ENCODE results near the gene NOC4L.
A peak's percentile ranks its signal among the peaks of the same experiment; 100 is the strongest.

The NOC4L gene

DNA sequence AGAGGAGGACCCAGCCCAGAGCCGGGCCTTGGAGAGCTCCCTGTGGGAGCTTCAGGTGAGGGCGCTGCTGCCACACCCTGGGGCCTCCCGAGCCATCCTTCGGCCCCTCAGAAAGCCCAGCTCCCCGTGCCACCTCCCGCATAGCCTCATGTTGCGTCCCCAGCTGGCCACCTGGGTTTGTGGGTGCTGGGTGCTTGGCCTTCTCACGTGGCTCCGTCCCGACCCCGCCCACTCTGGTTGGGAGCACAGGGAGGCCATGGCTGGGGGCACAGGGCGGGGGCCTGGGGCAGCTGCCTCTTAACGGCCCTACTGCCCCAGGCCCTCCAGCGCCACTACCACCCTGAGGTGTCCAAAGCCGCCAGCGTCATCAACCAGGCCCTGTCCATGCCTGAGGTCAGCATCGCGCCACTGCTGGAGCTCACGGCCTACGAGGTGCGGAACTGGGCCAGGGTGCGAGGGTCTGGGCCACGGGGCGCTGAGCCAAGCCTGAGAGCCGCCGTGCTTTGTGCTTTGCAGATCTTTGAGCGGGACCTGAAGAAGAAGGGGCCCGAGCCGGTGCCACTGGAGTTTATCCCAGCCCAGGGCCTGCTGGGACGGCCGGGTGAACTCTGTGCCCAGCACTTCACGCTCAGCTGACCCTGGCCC, 7.6 kb downstream of the NOC4L start:
- Histone ChIP-seq H3K79me1 (ENCODE audit: low read length) (no peaks in the 10 kb centered on the region), H3K23ac (ENCODE audit: low read length) (no peak overlapping the region), H3K79me2 (ENCODE audit: control insufficient read depth, insufficient read depth, low read length, poor library complexity) (no peaks in the 10 kb centered on the region), H2BK120ac (ENCODE audit: insufficient read depth, low read length, poor library complexity) (no peak overlapping the region), H2AK5ac (ENCODE audit: low read length) (no peak overlapping the region), H2BK5ac (ENCODE audit: low read depth, low read length, poor library complexity) (no peak overlapping the region), H3K4ac (ENCODE audit: low read depth, low read length) (no peak overlapping the region), H3K27me3 (ENCODE audit: insufficient read depth, low read length) (no peaks in the 10 kb centered on the region), H3K9me3 (ENCODE audit: insufficient read depth, low read depth, low read length) (peaks cover 18% of the 10 kb centered on the region), H3K36me3 (ENCODE audit: control insufficient read depth in 1 of 2, insufficient read depth in 2 of 2, low read length in 2 of 2) (peaks cover 35 to 44% of the 10 kb centered on the region in 2 experiments), H3K4me2 (ENCODE audit: low read length) (no peak overlapping the region), H4K91ac (ENCODE audit: low read depth, low read length) (no peak overlapping the region), H4K12ac (ENCODE audit: low read depth, low read length) (no peak overlapping the region), H3K14ac (ENCODE audit: low read length) (no peak overlapping the region), H3K9ac (ENCODE audit: low read length) (no peak overlapping the region), H3K27ac (ENCODE audit: low read depth, low read length) (no peak overlapping the region), H3K4me1 (ENCODE audit: control insufficient read depth in 1 of 2, insufficient read depth in 2 of 2, low read length in 2 of 2) (no peaks in the 10 kb centered on the region), H3K4me3 (ENCODE audit: low read depth, low read length) (no peak overlapping the region), H4K8ac (ENCODE audit: low read depth, low read length) (no peak overlapping the region), H2AFZ (ENCODE audit: insufficient read depth, low read length, poor library complexity) (no peak overlapping the region), H3K18ac (ENCODE audit: low read length) (no peak overlapping the region), H2BK12ac (ENCODE audit: low read length) (no peak overlapping the region)
- WGBS (ENCODE audit: extremely low coverage, insufficient coverage, insufficient read length) = no CpG with 5 or more reads among the region's 32 CpGs
- DNase-seq = no peak

DNA sequence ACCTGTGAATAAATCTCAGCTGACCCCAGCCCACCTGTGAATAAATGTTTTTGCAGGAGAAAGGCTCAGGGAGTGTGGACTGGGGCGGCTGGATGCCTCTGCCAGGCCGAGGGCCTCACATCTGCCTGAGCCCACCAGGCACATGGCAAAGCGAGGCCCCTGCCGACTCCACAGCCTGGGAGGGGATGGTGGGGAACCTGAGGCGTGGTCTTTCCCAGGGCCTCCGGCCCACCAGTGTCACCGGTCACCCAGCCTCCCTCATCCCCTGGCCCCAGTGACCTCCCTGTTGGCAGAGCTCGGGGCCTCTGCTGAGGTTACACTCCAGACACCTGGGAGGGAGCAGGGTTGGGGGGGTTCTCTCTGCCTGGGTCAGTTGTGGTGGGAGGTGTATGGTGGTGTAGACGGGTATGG, 8.2 kb downstream of the NOC4L start:
- Histone ChIP-seq H2BK12ac (ENCODE audit: low read length) (no peak overlapping the region), H3K23ac (ENCODE audit: low read length) (no peak overlapping the region), H3K79me2 (ENCODE audit: control insufficient read depth, insufficient read depth, low read length, poor library complexity) (no peaks in the 10 kb centered on the region), H3K79me1 (ENCODE audit: low read length) (no peaks in the 10 kb centered on the region), H4K91ac (ENCODE audit: low read depth, low read length) (no peak overlapping the region), H3K4ac (ENCODE audit: low read depth, low read length) (no peak overlapping the region), H3K4me1 (ENCODE audit: control insufficient read depth in 1 of 2, insufficient read depth in 2 of 2, low read length in 2 of 2) (no peaks in the 10 kb centered on the region), H2AK5ac (ENCODE audit: low read length) (no peak overlapping the region), H3K36me3 (ENCODE audit: control insufficient read depth in 1 of 2, insufficient read depth in 2 of 2, low read length in 2 of 2) (peaks cover 32 to 47% of the 10 kb centered on the region in 2 experiments), H3K27ac (ENCODE audit: low read depth, low read length) (no peak overlapping the region), H2BK5ac (ENCODE audit: low read depth, low read length, poor library complexity) (no peak overlapping the region), H2AFZ (ENCODE audit: insufficient read depth, low read length, poor library complexity) (no peak overlapping the region), H3K14ac (ENCODE audit: low read length) (no peak overlapping the region), H3K18ac (ENCODE audit: low read length) (no peak overlapping the region), H4K8ac (ENCODE audit: low read depth, low read length) (no peak overlapping the region), H3K27me3 (ENCODE audit: insufficient read depth, low read length) (no peaks in the 10 kb centered on the region), H4K12ac (ENCODE audit: low read depth, low read length) (no peak overlapping the region), H3K4me2 (ENCODE audit: low read length) (no peak overlapping the region), H3K4me3 (ENCODE audit: low read depth, low read length) (no peak overlapping the region), H2BK120ac (ENCODE audit: insufficient read depth, low read length, poor library complexity) (no peak overlapping the region), H3K9ac (ENCODE audit: low read length) (no peak overlapping the region), H3K9me3 (ENCODE audit: insufficient read depth, low read depth, low read length) (peaks cover 22% of the 10 kb centered on the region)
- no peak for DNase-seq
- no CpG with 5 or more reads among the region's 9 CpGs for WGBS (ENCODE audit: extremely low coverage, insufficient coverage, insufficient read length)

DNA sequence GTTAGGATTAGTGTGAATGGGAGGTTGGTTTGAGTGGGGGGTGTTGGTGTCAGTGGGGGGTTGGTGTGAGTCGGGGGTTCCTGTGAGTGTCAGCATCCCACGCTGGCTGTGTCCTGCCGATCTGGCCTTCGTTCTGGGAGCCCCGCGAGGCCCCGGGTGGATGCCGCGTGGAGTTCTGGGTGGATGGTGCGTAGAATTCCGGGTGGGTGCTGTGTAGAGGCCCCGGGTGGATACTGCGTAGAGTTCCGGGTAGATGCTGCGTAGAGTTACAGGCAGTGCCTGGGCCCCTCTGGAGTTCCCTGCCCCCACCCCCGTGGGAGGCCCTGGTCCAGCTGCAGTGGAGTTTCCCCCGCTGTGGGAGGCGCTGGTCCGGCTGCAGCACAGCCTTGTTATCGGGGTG, 8.7 kb downstream of the NOC4L start:
- no peak overlapping the region for H3K23ac ChIP-seq (ENCODE audit: low read length)
- H4K8ac ChIP-seq (ENCODE audit: low read depth, low read length) = no peak overlapping the region
- H4K91ac ChIP-seq (ENCODE audit: low read depth, low read length) = no peak overlapping the region
- no peaks in the 10 kb centered on the region for H3K27me3 ChIP-seq (ENCODE audit: insufficient read depth, low read length)
- no peak overlapping the region for H4K12ac ChIP-seq (ENCODE audit: low read depth, low read length)
- peaks cover 27 to 48% of the 10 kb centered on the region in 2 experiments for H3K36me3 ChIP-seq (ENCODE audit: control insufficient read depth in 1 of 2, insufficient read depth in 2 of 2, low read length in 2 of 2)
- no peak overlapping the region for H3K4me3 ChIP-seq (ENCODE audit: low read depth, low read length)
- H2BK120ac ChIP-seq (ENCODE audit: insufficient read depth, low read length, poor library complexity) = no peak overlapping the region
- no peak overlapping the region for H3K14ac ChIP-seq (ENCODE audit: low read length)
- H2BK5ac ChIP-seq (ENCODE audit: low read depth, low read length, poor library complexity) = no peak overlapping the region
- no peak overlapping the region for H3K18ac ChIP-seq (ENCODE audit: low read length)
- H3K9me3 ChIP-seq (ENCODE audit: insufficient read depth, low read depth, low read length) = peaks cover 27% of the 10 kb centered on the region
- H2AK5ac ChIP-seq (ENCODE audit: low read length) = no peak overlapping the region
- H3K27ac ChIP-seq (ENCODE audit: low read depth, low read length) = no peak overlapping the region
- no peak overlapping the region for H2AFZ ChIP-seq (ENCODE audit: insufficient read depth, low read length, poor library complexity)
- H3K4me2 ChIP-seq (ENCODE audit: low read length) = no peak overlapping the region
- H3K79me2 ChIP-seq (ENCODE audit: control insufficient read depth, insufficient read depth, low read length, poor library complexity) = no peaks in the 10 kb centered on the region
- WGBS (ENCODE audit: extremely low coverage, insufficient coverage, insufficient read length) = 100% methylated on average over 1 of the region's 20 CpGs
- DNase-seq = no peak
- no peaks in the 10 kb centered on the region for H3K4me1 ChIP-seq (ENCODE audit: control insufficient read depth in 1 of 2, insufficient read depth in 2 of 2, low read length in 2 of 2)
- no peaks in the 10 kb centered on the region for H3K79me1 ChIP-seq (ENCODE audit: low read length)
- H2BK12ac ChIP-seq (ENCODE audit: low read length) = no peak overlapping the region
- no peak overlapping the region for H3K9ac ChIP-seq (ENCODE audit: low read length)
- no peak overlapping the region for H3K4ac ChIP-seq (ENCODE audit: low read depth, low read length)

DNA sequence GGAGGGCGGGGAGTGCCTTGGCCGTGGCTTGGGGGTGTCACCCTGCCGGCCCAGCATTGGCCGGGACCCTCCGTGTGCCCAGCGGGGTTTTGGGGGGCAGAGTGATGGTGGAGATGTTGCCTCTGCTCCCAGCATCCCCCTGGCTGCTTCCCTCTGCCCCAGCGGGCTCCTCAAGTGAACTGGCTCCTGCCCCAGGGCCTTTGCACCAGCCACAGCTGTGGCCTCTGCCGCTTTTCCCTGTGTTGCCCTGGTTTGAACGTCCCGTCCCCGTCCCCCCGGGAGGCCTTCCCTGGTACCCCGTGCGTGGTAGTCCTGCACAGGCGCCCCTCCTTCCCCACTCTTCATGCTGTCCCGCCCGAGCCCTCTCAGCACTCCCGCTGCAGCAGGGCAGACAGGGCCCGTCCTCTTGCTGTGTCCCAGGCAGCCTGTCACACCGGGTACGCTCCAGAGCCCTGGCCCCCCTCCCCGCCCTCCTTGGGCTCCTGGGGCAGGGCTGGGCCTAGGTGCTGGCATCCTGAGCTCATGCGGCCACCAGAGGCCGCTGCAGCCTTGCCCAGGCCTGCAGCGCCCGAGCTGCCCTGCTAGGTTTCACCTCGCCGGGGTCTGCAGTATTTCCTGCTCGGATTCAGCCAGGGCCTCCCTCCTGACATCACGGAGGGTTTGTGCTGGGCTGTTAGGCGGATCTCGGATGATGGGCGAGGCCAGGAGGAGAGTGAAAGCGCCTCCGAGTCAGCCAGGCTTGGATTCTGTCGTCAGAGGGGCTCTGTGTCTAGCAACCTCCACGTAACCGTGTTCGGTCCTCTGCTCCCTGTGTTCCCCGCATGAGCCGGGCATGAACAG, 9.5 kb downstream of the NOC4L start:
- H2AFZ ChIP-seq (ENCODE audit: insufficient read depth, low read length, poor library complexity) = no peak overlapping the region

More for the DNA sequence above, 9.5 kb downstream of the NOC4L start:
- Histone ChIP-seq H2BK5ac (ENCODE audit: low read depth, low read length, poor library complexity) (no peak overlapping the region), H4K8ac (ENCODE audit: low read depth, low read length) (no peak overlapping the region), H2BK12ac (ENCODE audit: low read length) (no peak overlapping the region), H3K9me3 (ENCODE audit: insufficient read depth, low read depth, low read length) (peaks cover 30% of the 10 kb centered on the region), H3K23ac (ENCODE audit: low read length) (no peak overlapping the region), H3K18ac (ENCODE audit: low read length) (no peak overlapping the region), H2AK5ac (ENCODE audit: low read length) (no peak overlapping the region), H3K79me1 (ENCODE audit: low read length) (no peaks in the 10 kb centered on the region), H3K14ac (ENCODE audit: low read length) (no peak overlapping the region), H3K36me3 (ENCODE audit: control insufficient read depth in 1 of 2, insufficient read depth in 2 of 2, low read length in 2 of 2) (peaks cover 22 to 45% of the 10 kb centered on the region in 2 experiments), H4K91ac (ENCODE audit: low read depth, low read length) (no peak overlapping the region), H3K4me2 (ENCODE audit: low read length) (no peak overlapping the region), H3K4ac (ENCODE audit: low read depth, low read length) (no peak overlapping the region), H4K12ac (ENCODE audit: low read depth, low read length) (no peak overlapping the region), H3K4me1 (ENCODE audit: control insufficient read depth in 1 of 2, insufficient read depth in 2 of 2, low read length in 2 of 2) (no peaks in the 10 kb centered on the region), H3K9ac (ENCODE audit: low read length) (no peak overlapping the region), H3K79me2 (ENCODE audit: control insufficient read depth, insufficient read depth, low read length, poor library complexity) (no peaks in the 10 kb centered on the region), H2BK120ac (ENCODE audit: insufficient read depth, low read length, poor library complexity) (no peak overlapping the region), H3K27ac (ENCODE audit: low read depth, low read length) (no peak overlapping the region), H3K27me3 (ENCODE audit: insufficient read depth, low read length) (no peaks in the 10 kb centered on the region), H3K4me3 (ENCODE audit: low read depth, low read length) (peak overlapping the region; percentile 29)
- WGBS (ENCODE audit: extremely low coverage, insufficient coverage, insufficient read length) = no CpG with 5 or more reads among the region's 41 CpGs
- peak; percentile 66 to 78 for DNase-seq

Measured in trophoblast cell (in vitro differentiated cells and primary cell).